Nephron progenitor cell (in vitro differentiated cells): Measurements from ENCODE around the gene TRIM26.

Experiments used
- DNase-seq: peaks from one replicate; pipeline ENCODE4 v3.0.0; 2021
- H3K27ac Mint-ChIP-seq: 2 replicates; pipeline ENCODE4 v1.8.0; 2021; ENCODE audit warnings: mild to moderate bottlenecking, moderate library complexity, mixed read lengths
- H3K27me3 Mint-ChIP-seq: 2 replicates; pipeline ENCODE4 v1.8.0; 2021; ENCODE audit warnings: mild to moderate bottlenecking, low read depth, mixed read lengths; ENCODE audit not compliant: poor library complexity
- H3K36me3 Mint-ChIP-seq: 2 replicates; pipeline ENCODE4 v1.8.0; 2021; ENCODE audit warnings: low read depth, mixed read lengths
- H3K4me1 Mint-ChIP-seq: 2 replicates; pipeline ENCODE4 v1.8.0; 2021; ENCODE audit warnings: mixed read lengths
- H3K4me3 Mint-ChIP-seq: 2 replicates; pipeline ENCODE4 v1.8.0; 2021; ENCODE audit warnings: mild to moderate bottlenecking, moderate library complexity, mixed read lengths
- H3K9me3 Mint-ChIP-seq: 2 replicates; pipeline ENCODE4 v1.8.0; 2021; ENCODE audit warnings: mild to moderate bottlenecking, moderate library complexity, mixed read lengths
- CTCF ChIP-seq: fragments of 200-600 bp; sonication (generic); IDR thresholded peaks from 2 replicates; pipeline ENCODE4 v1.5.0; 2021; ENCODE audit warnings: antibody characterized with exemption

The TRIM26 gene

DNA sequence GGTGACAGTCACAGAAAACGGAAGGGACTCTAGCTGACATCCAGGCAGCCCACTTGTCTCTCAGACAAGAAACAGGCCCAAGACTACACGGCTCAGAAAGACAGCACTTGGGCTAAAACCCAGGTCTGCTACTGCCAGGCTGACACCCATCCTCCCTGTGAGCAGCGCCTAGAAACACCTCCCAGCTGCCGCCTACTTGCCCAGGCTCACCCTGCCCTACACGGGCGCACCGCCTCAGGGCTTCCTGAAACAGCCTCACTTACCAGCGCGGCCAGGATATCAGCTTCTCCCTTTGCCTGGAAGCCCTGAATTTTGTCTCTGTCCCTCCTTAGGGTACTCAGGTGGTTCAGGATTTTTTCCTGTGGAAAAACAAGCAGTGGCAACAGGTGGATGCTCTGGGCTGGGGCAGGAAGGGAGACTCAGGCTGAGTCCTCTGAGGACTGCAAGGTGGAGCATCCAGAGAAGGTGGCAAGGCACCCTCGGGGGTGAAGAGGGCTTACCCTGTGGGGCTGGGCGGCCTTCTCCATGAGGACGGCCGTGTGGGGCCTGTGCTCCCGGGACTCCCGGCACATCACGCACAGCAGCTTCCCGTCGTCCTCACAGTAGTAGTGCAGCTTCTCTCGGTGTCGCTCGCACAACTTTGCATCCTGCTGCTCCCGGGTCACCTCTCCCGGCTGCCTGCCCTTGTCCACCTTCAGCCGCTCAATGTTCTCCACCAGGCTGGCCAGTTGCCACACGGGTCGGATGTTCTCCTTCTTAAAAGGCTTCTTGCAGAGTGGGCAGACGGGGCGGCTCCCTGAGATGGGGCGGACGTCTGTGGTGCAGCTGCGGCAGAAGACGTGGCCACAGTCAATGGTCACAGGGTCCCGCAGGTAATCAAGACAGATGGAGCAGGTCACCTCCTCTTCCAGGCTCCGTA lies 14.8 kb downstream of the TRIM26 start:
- Mint-ChIP-seq H3K27ac (no peak overlapping the region), H3K4me3 (no peak overlapping the region), H3K9me3 (no peaks in the 10 kb centered on the region), H3K27me3 (peaks cover 3% of the 10 kb centered on the region), H3K4me1 (peaks cover 23% of the 10 kb centered on the region), H3K36me3 (peaks cover 48% of the 10 kb centered on the region)
- no peak for TF ChIP-seq CTCF
- DNase-seq = no peak

GRCh38 chr6:30196376-30196775 lies 16.8 kb downstream of the TRIM26 start:
- Mint-ChIP-seq H3K4me1 (peaks cover 23% of the 10 kb centered on the region), H3K36me3 (peaks cover 48% of the 10 kb centered on the region), H3K27me3 (peaks cover 3% of the 10 kb centered on the region), H3K27ac (no peak overlapping the region), H3K4me3 (no peak overlapping the region), H3K9me3 (no peaks in the 10 kb centered on the region)
- DNase-seq = no peak
- TF ChIP-seq CTCF = no peak

DNA sequence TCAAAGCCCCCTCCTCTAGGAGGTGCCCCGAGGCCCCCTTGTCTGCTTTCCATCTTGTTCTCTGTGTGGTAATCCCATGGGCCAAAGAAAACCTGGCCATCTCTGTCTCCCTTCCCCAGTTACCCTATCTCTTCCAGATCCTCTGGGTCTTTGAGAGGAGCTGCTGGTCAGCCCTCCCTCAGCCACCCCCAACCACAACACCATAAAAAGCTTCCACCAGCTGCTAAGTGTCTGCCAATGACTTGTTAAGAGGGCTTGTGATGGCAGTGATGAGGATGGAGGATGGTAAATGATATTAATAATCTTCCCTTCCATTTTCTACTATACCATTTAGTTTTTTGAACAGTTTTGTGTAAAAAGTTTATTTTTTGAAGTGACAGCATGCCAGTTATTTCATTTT lies 17.3 kb downstream of the TRIM26 start:
- no peaks in the 10 kb centered on the region for H3K9me3 Mint-ChIP-seq
- no peak overlapping the region for H3K4me3 Mint-ChIP-seq
- no peak overlapping the region for H3K27ac Mint-ChIP-seq
- DNase-seq = no peak
- H3K27me3 Mint-ChIP-seq = peaks cover 3% of the 10 kb centered on the region
- TF ChIP-seq CTCF = no peak
- H3K36me3 Mint-ChIP-seq = peaks cover 50% of the 10 kb centered on the region
- peaks cover 23% of the 10 kb centered on the region for H3K4me1 Mint-ChIP-seq

- H3K27ac Mint-ChIP-seq = peak overlapping the region; percentile 69
- H3K27me3 Mint-ChIP-seq = peaks cover 3% of the 10 kb centered on the region
- peaks cover 23% of the 10 kb centered on the region for H3K4me1 Mint-ChIP-seq
- H3K36me3 Mint-ChIP-seq = peaks cover 50% of the 10 kb centered on the region
- DNase-seq = no peak
- H3K9me3 Mint-ChIP-seq = no peaks in the 10 kb centered on the region
- TF ChIP-seq CTCF = no peak
- no peak overlapping the region for H3K4me3 Mint-ChIP-seq
Measured at GRCh38 chr6:30194797-30195690, 18.2 kb downstream of the TRIM26 start.

GRCh38 chr6:30192076-30192475 lies 21.1 kb downstream of the TRIM26 start:
- TF ChIP-seq CTCF = no peak
- DNase-seq = no peak

More at GRCh38 chr6:30192076-30192475, 21.1 kb downstream of the TRIM26 start:
- Mint-ChIP-seq H3K4me1 (peaks cover 19% of the 10 kb centered on the region), H3K27me3 (no peaks in the 10 kb centered on the region), H3K27ac (no peak overlapping the region), H3K36me3 (peaks cover 55% of the 10 kb centered on the region), H3K9me3 (no peaks in the 10 kb centered on the region), H3K4me3 (no peak overlapping the region)
